ENCODE measurements around the gene FSCB. TPM values are rescaled to one million over a fixed set of nuclear protein-coding genes. Genes with fewer than 3 reads are reported as not detected.
"Not testable (repeated sequence)": the region's sequence is repeated elsewhere in the genome, so short reads cannot be mapped to it uniquely, and the experiment has no call there.

The FSCB gene
- total and polyA plus RNA-seq, 2 of the 4 experiments (the other 2 are of a cell fraction) = under 0.01 TPM; not detected in 1

DNA sequence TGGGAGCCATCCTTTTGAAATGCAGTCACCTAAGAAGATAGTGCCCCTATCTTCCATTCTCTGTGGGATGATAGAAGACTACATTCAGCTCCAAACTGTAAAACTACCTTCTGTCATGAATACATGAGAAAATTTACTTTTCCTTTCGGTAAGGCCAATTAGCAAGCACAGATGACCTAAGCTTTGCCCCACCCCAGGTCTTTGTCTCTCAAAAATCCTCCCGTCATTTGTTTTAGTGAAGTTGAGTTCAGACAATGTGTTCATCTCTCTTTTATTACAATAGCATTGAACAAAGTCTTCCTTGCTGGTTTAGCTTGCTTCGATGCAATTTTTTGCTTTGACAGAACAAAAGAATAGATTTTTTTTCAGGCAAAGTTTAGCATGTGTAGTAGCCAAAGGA, 18.2 kb upstream of the FSCB start:
- H3K14ac ChIP-seq (replicated peaks; ENCODE audit: low read depth, low read length) = no peak overlapping the region
- H3K9ac ChIP-seq (ENCODE audit: low read depth, low read length) = no peak overlapping the region
- no peaks in the 10 kb centered on the region for H3K79me1 ChIP-seq (ENCODE audit: low read depth in 1 of 2, low read length in 2 of 2)
- ChIA-PET CTCF (no interaction called here), POLR2A (ENCODE audit: unreplicated experiment) (no interaction called here)
- H3K4me3 ChIP-seq (ENCODE audit: insufficient read depth, low read depth, low read length) = no peak overlapping the region
- 0 out of 2 replicates have a peak, but pooled peaks cover 2% of the 10 kb centered on the region for H3K9me3 ChIP-seq (ENCODE audit: control insufficient read depth, insufficient read depth, low read length)
- H3K56ac ChIP-seq (ENCODE audit: extremely low read depth, insufficient read depth, low read length) = no peak overlapping the region
- TF ChIP-seq MAFK (IDR thresholded peaks at IDR 0.05; ENCODE audit: low read depth, low read length) = no peak
- no peak for TF ChIP-seq FOS (IDR thresholded peaks at IDR 0.05; ENCODE audit: low read depth, low read length)
- TF ChIP-seq RFX5 (IDR thresholded peaks at IDR 0.05; ENCODE audit: low read depth, low read length) = no peak
- TF ChIP-seq RAD21 (IDR thresholded peaks at IDR 0.05; ENCODE audit: low read length) = no peak
- TF ChIP-seq CEBPB (IDR thresholded peaks at IDR 0.05; ENCODE audit: low read depth, low read length) = no peak
- no peak for TF ChIP-seq CHD1 (IDR thresholded peaks at IDR 0.05; ENCODE audit: low read depth, low read length)
- no peak for TF ChIP-seq CTCF (conservative IDR thresholded peaks at IDR 0.05; ENCODE audit: low read depth, low read length)
- DNase-seq (no peak), ATAC-seq (ENCODE audit: low read depth) (no peak)
- no peaks in the 10 kb centered on the region for H3K36me3 ChIP-seq (ENCODE audit: control insufficient read depth, insufficient read depth, low read length)
- no peak overlapping the region for H2BK120ac ChIP-seq (ENCODE audit: low read depth, low read length)
- dilution Hi-C loops (cut with HindIII; ENCODE audit: low sequenced_read_pairs, unreplicated experiment) = no loop called here
- in situ Hi-C loops (cut with MboI; ENCODE audit: low sequenced_read_pairs) = no loop called here
- H2AK9ac ChIP-seq (replicated peaks; ENCODE audit: low read depth, low read length, poor library complexity) = no peak overlapping the region
- H2BK20ac ChIP-seq (ENCODE audit: low read depth, low read length) = no peak overlapping the region
- no peaks in the 10 kb centered on the region for H3K9me1 ChIP-seq (ENCODE audit: insufficient read depth, low read length)
- H3K27ac ChIP-seq (ENCODE audit: insufficient read depth, low read length) = no peak overlapping the region
- no peaks in the 10 kb centered on the region for H3K27me3 ChIP-seq (ENCODE audit: control insufficient read depth, insufficient read depth, low read length)
- H3K23ac ChIP-seq (ENCODE audit: low read depth, low read length) = no peak overlapping the region
- BruUV-seq (replicated peaks) = no TSS peak
- H2BK15ac ChIP-seq (ENCODE audit: low read depth, low read length) = no peak overlapping the region
- H4K5ac ChIP-seq (ENCODE audit: low read depth, low read length) = no peak overlapping the region
- H4K8ac ChIP-seq (ENCODE audit: low read depth in 2 of 2, low read length in 2 of 2) = no peak overlapping the region
- no peak overlapping the region for H3K4ac ChIP-seq (ENCODE audit: low read depth, low read length)
- H2AFZ ChIP-seq (replicated peaks; ENCODE audit: low read length, poor library complexity) = no peak overlapping the region
- H3K18ac ChIP-seq (ENCODE audit: low read depth, low read length) = no peak overlapping the region
- no peaks in the 10 kb centered on the region for H3K4me1 ChIP-seq (ENCODE audit: control insufficient read depth, insufficient read depth, low read length)
- H3K4me2 ChIP-seq (ENCODE audit: low read depth, low read length) = no peak overlapping the region
- intact Hi-C loops (cut with micrococcal nuclease) = no loop called here
- no peaks in the 10 kb centered on the region for H4K20me1 ChIP-seq (ENCODE audit: insufficient read depth, low read length)
- H2AK5ac ChIP-seq (ENCODE audit: low read depth, low read length) = no peak overlapping the region
- H4K91ac ChIP-seq (ENCODE audit: insufficient read depth, low read depth, low read length) = no peak overlapping the region
- WGBS, 2 experiments (ENCODE audit: extremely low coverage in 2 of 2, insufficient read length in 1 of 2) = no CpG with 5 or more reads among the region's 3 CpGs
- H2BK5ac ChIP-seq (ENCODE audit: low read depth, low read length, poor library complexity, severe bottlenecking) = no peak overlapping the region

GRCh38 chr14:44515668-44516067, 8.6 kb upstream of the FSCB start:
- H3K9me1 ChIP-seq (ENCODE audit: insufficient read depth, low read length); H2AK9ac ChIP-seq (replicated peaks; ENCODE audit: low read depth, low read length, poor library complexity); H3K56ac ChIP-seq (ENCODE audit: extremely low read depth, insufficient read depth, low read length); H3K27ac ChIP-seq (ENCODE audit: insufficient read depth, low read length); H3K9ac ChIP-seq (ENCODE audit: low read depth, low read length); BruUV-seq (replicated peaks); POLR2A ChIA-PET (ENCODE audit: unreplicated experiment); H4K5ac ChIP-seq (ENCODE audit: low read depth, low read length); H3K4me2 ChIP-seq (ENCODE audit: low read depth, low read length); H3K36me3 ChIP-seq (ENCODE audit: control insufficient read depth, insufficient read depth, low read length); dilution Hi-C loops (cut with HindIII; ENCODE audit: low sequenced_read_pairs, unreplicated experiment); H3K9me3 ChIP-seq (ENCODE audit: control insufficient read depth, insufficient read depth, low read length); H2AFZ ChIP-seq (replicated peaks; ENCODE audit: low read length, poor library complexity); H2BK120ac ChIP-seq (ENCODE audit: low read depth, low read length); H2AK5ac ChIP-seq (ENCODE audit: low read depth, low read length); H4K91ac ChIP-seq (ENCODE audit: insufficient read depth, low read depth, low read length); in situ Hi-C loops (cut with MboI; ENCODE audit: low sequenced_read_pairs); H2BK5ac ChIP-seq (ENCODE audit: low read depth, low read length, poor library complexity, severe bottlenecking); H3K79me1 ChIP-seq (ENCODE audit: low read depth in 1 of 2, low read length in 2 of 2); H3K18ac ChIP-seq (ENCODE audit: low read depth, low read length); H3K4me1 ChIP-seq (ENCODE audit: control insufficient read depth, insufficient read depth, low read length); H4K8ac ChIP-seq (ENCODE audit: low read depth in 2 of 2, low read length in 2 of 2); H2BK20ac ChIP-seq (ENCODE audit: low read depth, low read length); intact Hi-C loops (cut with micrococcal nuclease); H3K4me3 ChIP-seq (ENCODE audit: insufficient read depth, low read depth, low read length); H3K27me3 ChIP-seq (ENCODE audit: control insufficient read depth, insufficient read depth, low read length); CTCF ChIA-PET; H3K14ac ChIP-seq (replicated peaks; ENCODE audit: low read depth, low read length); DNase-seq; H3K4ac ChIP-seq (ENCODE audit: low read depth, low read length); H4K20me1 ChIP-seq (ENCODE audit: insufficient read depth, low read length); H3K23ac ChIP-seq (ENCODE audit: low read depth, low read length); H2BK15ac ChIP-seq (ENCODE audit: low read depth, low read length); ATAC-seq (ENCODE audit: low read depth): not testable (repeated sequence)
- WGBS, 2 experiments (ENCODE audit: extremely low coverage in 2 of 2, insufficient read length in 1 of 2) = 56% methylated on average over 3 of the region's 8 CpGs; no CpG with 5 or more reads in 1 of the 2 experiments

All from IMR-90 (cell line).